Measurements from ENCODE around the gene RSAD1.
A peak's percentile ranks its signal among the peaks of the same experiment; 100 is the strongest.
"Not testable (repeated sequence)": the region's sequence is repeated elsewhere in the genome, so short reads cannot be mapped to it uniquely, and the experiment has no call there.

RSAD1 gene

DNA sequence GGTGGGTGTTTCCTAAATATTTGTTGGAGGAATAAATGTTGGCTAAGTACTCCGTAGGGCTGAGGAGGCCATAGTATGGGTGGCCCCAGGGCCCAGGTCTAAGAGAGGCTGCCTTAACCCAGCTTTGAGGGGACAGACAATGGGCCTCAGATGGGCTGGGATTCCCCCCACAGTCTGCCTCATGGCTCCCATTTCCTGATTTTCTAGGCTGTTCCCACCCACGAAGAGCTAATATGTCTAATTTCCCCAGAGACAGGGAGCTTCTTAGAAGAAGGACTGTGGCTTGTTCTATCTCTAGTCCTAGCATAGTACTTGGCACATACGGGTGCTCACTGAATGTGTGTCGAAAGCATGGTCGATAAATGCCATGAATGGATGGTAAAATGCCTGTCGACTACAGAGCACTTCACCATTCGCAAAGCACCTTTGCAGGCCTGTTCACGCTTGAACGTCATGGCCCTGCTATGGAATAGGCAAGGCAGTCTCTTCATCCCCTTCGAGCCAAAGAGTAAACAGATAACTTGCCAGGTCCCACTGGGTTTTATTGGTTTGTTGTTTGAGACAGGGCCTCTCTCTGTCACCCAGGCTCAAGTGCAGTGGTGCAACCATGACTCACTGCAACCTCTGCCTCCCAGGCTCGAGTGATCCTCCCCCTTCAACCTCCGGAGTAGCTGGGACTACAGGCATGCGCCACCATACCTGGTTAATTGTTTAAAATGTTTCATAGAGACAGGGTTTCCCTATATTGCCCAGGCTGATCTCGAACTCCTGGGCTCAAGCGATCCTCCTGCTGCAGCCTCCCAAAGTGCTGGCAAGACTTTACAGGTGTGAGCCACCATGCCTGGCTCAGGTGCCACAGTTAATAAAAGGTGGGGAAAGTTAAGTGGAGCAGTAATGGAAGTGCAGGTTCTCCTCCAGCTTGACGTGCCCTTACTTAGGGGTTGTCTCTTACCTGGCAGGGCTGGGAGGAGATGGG lies 19.7 kb upstream of the RSAD1 start:
- DNase-seq, result no peak

DNA sequence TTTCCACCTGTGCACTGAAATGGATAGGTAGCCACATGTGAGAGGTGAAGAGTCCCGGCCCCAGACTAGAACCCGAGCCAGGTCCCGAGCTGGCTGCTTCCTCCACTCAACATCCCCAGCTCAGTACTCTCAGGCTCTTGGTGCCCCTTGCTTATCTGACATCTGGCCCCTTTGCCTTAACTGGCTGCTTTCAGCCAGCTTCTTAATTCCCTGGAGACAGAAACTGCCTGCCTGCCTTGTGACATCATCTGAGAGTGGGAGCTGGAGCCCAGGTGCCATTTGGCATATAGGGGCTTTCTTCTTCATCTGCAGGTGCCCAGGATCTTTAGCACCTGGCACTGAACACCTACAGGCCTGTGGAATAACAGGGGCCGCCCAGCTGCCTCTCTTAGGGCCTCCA lies 18.9 kb upstream of the RSAD1 start:
- DNase-seq, result peak; percentile 99

DNA sequence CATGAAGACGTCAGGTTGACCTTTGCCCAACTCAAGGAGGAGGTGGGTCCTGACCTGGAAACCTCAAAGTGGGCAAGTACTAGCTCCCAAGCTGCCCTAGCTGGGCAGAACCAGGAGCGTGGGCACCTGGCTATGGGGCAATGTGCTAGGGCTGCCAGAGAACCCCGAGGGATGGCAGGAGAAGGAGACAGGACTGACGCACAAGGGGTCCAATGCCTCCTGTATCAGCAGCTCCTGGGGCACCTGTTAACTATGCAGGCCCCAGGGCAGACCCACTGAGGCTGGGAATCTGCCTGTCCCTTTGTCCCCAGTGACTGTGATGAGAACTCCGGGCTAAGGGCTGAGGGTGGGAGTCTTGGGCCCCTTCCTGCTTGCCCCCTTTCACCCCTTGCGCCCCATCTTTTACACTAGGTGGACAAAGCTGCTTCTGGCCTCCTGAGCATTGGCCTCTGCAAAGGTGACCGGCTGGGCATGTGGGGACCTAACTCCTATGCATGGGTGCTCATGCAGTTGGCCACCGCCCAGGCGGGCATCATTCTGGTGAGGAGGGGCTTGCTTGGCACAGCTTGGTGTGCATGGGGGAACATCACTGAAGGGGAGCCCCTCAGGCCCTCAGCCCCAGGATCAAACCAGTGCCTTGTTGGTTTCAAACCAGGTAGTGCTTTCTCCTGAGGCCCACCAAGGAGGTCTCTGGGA lies 17.7 kb upstream of the RSAD1 start:
- no peak for DNase-seq

DNA sequence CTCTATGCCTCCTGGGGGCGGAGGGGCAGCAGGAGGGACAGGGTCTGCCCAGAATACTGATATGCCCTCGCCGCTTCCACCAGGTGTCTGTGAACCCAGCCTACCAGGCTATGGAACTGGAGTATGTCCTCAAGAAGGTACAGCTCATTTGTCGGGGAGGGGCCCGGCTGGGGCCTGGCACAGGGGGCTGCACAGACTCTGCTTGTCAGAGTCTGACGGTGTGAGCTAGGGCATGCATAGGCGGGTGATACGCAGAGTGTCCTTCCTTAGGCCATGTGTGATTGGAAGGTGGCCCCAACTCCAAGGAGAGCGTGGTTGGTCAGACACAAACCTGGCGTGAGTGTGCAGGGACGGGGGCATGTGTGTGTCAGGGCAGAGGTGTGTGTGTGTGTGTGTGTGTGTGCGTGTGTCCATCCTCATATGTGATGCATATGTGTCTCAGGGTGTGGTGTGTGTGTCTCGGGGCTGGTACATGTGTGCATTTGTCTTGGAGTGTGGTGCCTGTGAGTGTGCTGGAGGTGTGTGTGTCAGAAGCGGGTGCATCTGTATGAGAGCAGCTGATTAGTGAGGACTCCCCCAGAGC lies 17.0 kb upstream of the RSAD1 start:
- DNase-seq, result no peak

DNA sequence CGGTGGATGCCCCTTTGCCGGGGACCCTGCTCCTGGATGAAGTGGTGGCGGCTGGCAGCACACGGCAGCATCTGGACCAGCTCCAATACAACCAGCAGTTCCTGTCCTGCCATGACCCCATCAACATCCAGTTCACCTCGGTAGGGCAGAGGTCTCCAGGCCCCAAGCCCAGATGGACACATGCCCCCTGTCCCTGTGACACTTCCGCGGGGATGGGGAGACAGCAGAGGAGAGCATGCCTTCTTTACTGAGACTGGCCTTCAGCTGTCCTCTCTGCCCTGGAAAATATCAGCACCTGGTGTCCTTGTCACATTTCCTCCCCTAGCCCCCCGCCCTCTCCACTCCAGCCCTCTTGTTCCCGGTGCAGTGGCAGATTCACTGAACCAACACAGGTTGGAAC lies 16.2 kb upstream of the RSAD1 start:
- no peak for DNase-seq

DNA sequence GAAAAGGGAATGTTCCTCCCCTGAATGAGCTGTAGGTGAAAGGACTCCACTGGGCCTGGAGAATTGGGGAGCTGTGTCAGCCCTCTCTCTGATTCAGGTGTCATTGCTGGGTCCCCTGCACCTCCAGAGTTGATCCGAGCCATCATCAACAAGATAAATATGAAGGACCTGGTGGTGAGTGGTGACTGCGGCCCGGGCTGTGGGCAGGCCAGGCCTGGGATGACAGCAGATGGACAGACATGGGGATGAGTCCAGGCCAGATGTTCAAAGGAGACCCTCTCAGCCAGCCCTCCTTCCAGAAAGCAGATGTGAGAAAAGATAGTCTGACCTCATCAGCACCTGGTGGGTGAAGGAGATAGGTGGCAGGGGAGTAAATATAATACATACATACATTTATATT lies 14.5 kb upstream of the RSAD1 start:
- DNase-seq, result no peak

DNA sequence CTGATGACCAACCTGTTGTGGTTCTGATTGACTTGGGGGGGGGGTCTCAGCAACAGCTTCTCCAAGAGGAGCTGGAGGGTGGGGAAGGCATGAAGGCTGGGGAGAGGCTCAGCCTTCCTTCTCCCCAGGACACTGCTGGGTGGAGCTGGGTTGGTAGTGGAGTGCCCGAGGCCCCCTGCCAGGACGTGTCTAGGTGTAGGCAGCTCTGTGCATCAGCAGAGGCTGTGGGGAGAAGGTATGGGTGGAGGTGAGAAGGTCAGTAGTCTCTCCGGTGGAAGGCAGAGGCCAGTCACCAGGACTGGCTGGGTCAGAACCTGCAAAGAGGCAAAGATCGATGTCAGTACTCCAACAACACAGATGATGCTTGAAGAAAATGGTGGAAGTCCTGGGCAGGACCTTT lies 13.9 kb upstream of the RSAD1 start:
- no peak for DNase-seq

DNA sequence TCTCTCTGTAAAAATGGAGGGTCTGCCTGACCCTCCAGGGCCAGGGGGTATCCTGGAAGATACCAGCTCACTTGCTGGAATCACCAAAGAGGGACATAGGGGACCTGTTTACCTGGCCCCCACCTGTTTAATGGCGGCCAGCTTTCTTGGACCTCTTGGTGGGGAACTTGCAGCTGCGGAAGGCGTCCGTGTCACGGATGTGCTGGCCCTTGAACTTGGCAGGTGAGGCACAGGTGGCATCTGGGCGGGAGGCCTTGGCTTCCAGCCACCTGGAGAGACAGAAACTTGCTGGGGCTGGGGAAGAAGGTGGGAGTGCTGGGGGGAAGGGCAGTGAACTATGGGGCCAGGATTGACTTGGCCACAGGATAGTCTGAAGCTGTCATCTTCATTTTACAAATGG lies 13.5 kb upstream of the RSAD1 start:
- peak; percentile 60 for DNase-seq

DNA sequence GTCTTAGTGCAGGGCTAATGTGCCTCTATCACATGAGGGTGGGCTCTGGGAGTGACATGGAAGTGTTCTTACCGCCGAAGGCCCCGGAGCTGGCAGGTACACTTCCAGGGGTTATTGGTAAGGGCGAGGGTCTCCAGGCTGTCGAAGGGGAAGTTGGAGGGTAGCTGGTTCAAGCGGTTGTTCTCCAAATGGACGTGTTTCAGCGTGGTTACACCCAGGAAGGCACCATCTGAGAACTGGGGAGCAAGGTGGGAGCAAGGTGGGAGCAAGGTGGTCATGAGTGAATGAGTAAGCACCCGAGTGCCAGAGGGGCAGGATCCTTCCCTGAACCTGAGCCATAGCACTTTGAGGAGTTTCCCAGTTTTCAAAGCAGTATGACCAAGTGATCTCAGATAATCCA lies 13.0 kb upstream of the RSAD1 start:
- DNase-seq, result peak; percentile 54

DNA sequence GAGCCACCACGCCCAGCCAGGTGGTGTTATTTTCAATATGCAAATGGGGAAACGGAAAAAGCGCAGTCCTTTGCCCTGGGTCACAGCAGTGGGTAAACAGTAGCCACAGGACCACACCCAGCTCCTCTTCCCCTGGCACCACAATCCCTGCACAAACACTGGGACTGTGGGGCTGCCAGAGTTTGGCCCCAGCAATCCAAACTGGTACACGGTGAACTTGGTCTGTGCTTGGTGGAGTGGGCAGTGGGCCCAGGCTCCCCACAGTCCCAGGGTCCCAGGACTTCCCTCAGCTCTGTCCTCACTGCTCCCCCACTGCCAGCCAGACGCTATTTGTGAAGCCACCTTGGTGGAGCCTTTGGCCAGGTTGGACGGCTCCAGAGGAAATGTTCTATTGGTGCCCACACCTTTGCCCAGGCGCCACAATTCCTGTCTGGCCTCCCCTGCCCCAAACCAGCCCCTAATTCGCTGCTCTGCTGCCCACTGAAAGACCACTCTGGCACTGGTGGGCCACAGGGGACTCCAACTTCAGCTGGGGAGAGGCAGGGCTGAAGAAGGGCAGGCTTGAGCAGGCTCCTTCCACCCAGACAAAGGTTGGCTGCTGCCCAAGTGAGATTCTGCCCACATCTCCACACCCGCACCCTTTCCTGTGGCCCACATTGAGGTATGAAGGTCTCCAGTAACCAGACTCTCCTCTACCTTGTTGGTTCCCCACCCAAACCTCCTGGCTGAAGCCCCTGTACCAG lies 12.1 kb upstream of the RSAD1 start:
- DNase-seq, result no peak

DNA sequence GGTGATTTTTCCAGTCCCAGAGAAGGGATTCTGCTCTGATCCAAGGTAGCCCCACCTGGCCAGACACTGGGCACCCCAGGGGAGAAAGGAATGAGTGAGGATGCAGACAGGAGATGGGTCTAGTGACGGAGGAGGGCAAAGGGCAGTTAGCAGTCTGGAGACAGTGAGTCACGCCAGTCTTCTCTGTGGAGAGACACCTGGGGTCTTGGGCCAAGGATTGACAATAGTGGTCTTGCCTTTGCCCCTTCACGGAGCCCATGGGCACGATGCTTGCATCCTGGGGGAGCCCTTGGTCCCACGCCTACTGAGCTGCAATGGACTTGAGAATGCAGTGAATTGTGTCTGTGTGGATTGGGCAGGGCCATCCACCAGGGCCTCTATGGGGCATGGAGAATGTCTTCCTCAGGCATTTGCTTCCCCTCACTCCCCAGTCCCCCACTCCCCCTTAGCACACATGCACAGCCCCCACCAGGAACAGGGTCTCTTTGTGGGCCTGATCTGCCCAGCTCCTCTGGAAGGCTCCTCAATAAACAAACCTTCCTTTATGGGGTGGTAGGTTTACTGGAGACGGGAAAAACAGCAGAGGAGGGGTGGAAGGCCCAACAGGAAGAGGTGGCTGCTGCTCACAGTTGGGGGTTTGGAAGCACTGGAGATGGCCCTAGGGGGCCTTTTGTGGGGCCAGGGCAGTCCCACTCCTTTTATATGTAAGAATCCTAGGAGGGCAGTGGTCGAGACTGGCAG lies 11.4 kb upstream of the RSAD1 start:
- no peak for DNase-seq

DNA sequence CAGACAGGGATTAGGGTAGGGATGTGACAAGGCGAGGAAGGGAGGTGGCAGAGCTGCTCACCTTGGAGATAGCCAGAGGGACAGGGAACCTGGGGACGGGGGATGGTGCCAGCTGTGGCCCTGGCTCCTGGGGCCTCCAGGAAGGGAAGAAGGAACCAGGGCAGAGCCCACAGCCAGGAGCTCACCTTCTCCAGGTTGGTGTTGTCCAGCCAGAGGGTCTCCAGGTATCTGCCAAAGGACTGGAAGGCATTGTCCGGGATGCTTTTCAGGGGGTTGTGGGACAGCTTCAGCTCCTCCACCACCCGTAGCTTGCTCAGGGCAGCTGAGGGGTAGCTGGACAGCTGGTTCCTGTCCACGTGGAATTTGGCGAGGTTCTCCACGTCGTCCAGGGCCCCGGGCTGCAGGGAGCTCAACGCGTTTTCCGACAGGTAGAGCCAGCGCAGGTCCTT lies 10.8 kb upstream of the RSAD1 start:
- no peak for DNase-seq

DNA sequence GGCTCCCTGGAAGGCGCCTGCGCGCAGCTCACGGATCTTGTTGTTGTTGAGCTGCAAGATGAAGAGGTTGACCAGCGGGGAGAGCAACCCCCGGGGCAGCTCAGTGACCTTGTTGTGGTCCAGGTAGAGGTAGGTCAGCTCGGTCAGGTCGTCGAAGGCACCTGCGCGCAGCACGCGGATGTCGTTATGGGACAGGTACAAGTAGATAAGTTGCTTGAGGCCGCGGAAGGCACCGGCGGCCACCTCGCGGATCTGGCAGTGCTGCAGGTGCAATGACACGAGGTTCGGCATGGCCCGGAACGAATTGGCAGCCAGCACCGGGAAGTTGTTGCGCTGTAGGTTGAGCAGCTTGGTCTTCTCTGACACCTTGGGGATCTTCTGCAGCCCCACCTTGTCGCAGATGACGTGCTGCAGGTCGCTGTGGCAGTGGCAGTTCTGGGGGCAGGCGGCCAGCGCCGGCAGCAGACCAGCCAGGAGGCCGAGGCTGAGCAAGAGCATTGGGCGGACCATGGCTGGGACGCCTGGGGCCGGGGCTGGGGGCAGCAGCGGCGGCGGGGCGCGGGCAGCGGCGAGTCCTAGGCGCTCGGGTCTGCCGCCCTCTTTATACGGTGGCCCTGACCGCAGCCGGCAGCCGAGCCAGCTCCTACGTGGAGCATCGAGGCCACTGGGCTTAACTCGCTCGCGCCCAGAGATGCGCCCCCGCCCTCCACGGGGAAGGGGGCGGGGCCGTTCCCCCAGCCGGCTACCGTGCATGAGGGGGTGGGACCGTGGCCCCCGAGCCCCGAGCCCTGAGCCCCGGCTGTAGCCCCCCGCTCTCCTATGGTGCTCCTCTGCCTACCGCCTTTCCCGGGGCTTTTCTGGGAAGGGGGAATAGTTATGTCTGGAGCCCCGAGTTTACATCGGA lies 10.1 kb upstream of the RSAD1 start, which contains the start of gene CHAD:
Gene CHAD (minus strand): TSS at position 577 of the 904 bp plus-strand sequence. CDS start 67 bp downstream, at position 510.
- DNase-seq, result no peak

DNA sequence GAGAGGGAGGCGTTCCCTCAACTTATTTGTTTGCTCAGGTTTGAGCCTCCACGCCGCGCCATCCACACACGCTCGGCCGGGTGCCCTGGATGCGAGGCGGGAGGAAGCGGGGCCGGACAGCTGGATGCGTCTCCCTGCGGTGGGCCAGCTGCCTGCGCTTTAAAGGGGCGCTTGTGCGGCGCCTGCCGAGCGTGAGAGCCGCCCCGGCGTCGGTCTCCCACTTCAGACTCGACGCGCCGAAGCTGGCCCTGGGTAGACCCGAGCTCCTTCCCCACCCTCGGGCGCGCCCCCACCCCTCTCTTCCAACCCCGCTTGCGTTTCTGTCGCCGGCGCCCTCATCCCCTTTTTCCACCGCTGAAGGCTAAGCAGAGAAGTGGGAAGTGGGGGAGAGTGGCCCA lies 9.5 kb upstream of the RSAD1 start:
- DNase-seq, result no peak

DNA sequence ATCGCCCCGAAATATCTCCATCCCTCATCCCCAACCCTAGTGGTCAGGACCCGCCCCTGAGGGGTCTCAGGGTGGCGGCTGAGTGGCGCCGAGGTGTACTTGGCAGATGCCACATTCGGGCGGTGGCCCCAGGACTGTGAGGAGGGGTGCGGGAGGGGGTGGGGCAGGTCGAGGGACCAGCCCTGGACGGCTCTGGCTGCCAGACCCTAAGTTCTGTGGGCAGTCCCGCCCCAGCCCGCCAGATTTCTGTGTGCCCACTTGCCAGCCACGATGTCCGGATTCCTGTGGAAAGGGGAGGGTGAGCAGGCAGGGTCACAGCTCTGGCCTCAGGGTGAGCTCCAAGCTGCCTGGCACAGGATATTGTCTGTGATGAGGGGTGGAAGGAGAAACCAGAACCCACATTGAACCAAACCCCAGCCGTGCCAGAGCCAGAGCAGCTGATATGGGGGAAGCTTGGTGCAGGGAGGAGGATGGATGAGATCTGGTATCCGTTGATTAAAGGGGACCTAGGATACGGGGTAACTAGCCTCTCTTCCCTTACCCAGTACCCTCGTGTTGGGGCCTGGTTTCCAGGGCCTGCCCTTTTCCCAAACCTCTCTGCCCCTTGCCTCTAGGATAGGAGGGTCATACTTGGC lies 8.9 kb upstream of the RSAD1 start:
- DNase-seq, result no peak

DNA sequence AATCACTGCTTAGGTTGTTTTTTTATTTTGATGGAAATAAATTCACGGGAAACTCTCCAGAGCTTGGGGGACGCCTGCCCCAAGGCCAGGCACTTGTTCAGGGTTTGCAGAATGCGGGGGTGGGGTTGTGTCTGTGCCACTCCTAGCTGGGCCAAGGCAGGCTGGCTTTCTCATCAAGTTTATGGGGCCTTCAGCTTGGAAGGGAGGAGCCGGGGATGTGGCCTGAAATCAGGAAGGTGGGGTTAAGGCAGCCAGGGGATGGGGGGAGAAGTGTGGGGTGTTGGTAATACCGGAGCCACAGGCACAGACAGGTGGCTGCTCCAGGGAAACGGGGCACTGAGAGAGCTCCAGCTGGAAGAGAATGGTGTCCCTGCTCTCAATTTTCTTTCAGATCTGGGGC lies 8.2 kb upstream of the RSAD1 start:
- peak; percentile 84 for DNase-seq

DNA sequence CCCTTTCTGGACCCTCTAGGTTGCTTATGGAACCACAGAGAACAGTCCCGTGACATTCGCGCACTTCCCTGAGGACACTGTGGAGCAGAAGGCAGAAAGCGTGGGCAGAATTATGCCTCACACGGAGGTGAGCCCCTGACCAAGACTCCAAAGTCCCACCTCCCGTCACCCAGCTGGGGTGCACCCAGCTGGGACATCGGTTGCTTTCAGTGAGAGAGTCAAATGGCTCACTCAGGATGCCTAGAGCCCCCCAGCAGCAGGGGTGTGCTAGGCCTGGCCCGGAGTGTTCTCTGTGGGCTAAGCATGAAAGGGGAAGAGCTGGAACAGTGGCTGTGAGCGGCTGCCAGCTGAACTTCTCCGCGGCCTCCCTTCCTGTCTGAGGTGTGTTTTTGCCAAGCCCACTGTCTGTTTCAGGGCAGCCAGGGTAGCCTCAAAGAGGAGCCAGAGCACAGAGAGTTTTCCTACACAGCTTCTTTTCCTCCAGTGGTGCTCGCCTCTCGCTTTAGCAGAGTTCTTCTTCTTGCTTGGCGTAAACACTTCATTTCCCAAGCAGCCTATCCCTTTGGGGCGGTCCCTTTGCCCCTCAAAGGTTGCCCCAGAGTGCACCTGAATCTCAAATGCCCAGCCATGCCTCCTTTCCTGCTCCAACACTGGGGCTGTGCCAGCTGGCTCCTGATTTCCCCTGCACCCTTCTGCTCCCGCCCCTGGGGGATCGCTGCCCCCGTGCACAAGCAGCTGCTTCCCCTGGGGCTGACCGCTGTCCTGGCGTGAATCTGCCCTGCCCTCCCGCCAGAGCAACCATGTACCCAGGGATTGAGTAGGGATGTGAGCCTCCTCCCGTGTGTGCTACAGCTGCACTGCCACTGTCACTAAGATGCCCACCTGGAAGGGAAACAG lies 7.4 kb upstream of the RSAD1 start:
- peak; percentile 32 for DNase-seq

DNA sequence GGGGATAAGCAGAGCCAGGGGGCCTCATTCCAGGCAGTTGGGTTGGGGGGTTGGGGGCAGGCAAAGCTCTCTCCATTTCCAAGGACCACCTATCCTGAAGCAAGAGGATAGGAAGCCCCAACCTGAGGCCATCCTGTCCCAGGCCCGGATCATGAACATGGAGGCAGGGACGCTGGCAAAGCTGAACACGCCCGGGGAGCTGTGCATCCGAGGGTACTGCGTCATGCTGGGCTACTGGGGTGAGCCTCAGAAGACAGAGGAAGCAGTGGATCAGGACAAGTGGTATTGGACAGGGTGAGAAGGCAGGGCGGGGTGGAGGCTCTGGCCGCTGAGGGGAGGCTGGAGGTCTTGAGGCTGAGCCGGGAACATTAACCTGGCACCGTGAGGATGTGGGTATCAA lies 6.4 kb upstream of the RSAD1 start:
- no peak for DNase-seq

DNA sequence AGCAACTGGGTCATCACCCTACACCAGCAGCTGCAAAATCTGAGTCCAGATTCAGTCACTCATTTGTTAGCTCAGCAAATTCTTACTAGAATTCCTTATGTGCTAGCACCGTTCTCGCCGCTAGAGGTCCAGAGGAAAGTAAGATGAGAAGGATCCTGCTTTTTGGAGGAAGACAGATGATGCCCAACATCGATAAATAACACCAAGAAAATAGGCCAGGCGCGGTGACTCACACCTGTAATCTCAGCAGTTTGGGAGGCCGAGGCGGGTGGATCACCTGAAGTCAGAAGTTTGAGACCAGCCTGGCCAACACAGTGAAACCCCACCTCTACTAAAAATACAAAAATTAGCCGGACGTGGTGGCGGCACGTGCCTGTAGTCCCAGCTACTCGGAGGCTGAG lies 5.9 kb upstream of the RSAD1 start:
- not testable (repeated sequence) for DNase-seq

DNA sequence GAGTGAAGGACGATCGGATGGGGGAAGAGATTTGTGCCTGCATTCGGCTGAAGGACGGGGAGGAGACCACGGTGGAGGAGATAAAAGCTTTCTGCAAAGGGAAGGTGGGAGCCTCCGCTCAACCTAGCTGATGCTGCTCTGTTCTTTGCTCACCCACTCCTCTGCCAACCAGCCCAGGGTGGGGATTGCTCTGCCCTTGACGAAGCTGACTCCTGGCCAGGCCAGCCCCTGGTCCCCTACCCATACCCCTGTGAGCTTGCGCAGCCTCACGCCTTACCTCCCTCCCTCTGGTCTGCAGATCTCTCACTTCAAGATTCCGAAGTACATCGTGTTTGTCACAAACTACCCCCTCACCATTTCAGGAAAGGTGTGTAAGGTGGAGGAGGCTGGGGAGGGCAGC lies 4.8 kb upstream of the RSAD1 start:
- no peak for DNase-seq

Data from NCI-H2171 treated with DMSO at 0.1 percent for 48 hours (cell line).